Trophoblast cell (in vitro differentiated cells and primary cell): ENCODE measurements around the gene AFG3L2.

Experiments
- DNase-seq, 2 donors: peaks; one replicate each; pipeline ENCODE4 v3.0.0-alpha.2; 2016
- H2AFZ ChIP-seq: 2 replicates; pipeline ENCODE4 v1.6.1; 2013; ENCODE audit warnings: low read length, moderate library complexity, mild to moderate bottlenecking; ENCODE audit not compliant: insufficient read depth, poor library complexity
- H2AK5ac ChIP-seq: 2 replicates; pipeline ENCODE4 v1.6.1; 2013; ENCODE audit warnings: mild to moderate bottlenecking, low read length
- H2BK120ac ChIP-seq: 2 replicates; pipeline ENCODE4 v1.6.1; 2013; ENCODE audit warnings: low read length, mild to moderate bottlenecking, moderate library complexity; ENCODE audit not compliant: insufficient read depth, poor library complexity
- H2BK12ac ChIP-seq: 2 replicates; pipeline ENCODE4 v1.6.1; 2013; ENCODE audit warnings: mild to moderate bottlenecking, low read length, moderate library complexity
- H2BK5ac ChIP-seq: 2 replicates; pipeline ENCODE4 v1.6.1; 2013; ENCODE audit warnings: low read length, low read depth, moderate library complexity, mild to moderate bottlenecking; ENCODE audit not compliant: poor library complexity
- H3K14ac ChIP-seq: 2 replicates; pipeline ENCODE4 v1.6.1; 2013; ENCODE audit warnings: mild to moderate bottlenecking, low read length
- H3K18ac ChIP-seq: 2 replicates; pipeline ENCODE4 v1.6.1; 2013; ENCODE audit warnings: mild to moderate bottlenecking, low read length
- H3K23ac ChIP-seq: 2 replicates; pipeline ENCODE4 v1.6.1; 2013; ENCODE audit warnings: low read length
- H3K27ac ChIP-seq: 2 replicates; pipeline ENCODE4 v1.5.1; 2013; ENCODE audit warnings: low read depth, mild to moderate bottlenecking, inconsistent platforms, low read length, moderate library complexity
- H3K27me3 ChIP-seq: 2 replicates; pipeline ENCODE4 v1.6.1; 2013; ENCODE audit warnings: inconsistent platforms, mild to moderate bottlenecking, low read length, moderate library complexity; ENCODE audit not compliant: insufficient read depth
- H3K36me3 ChIP-seq, 2 experiments: 1 replicate in 1 of 2; 2 replicates in 1 of 2; pipeline ENCODE4 v1.6.1; 2013; ENCODE audit warnings: low read length in 2 of 2, mild to moderate bottlenecking in 2 of 2, moderate library complexity in 1 of 2; ENCODE audit not compliant: insufficient read depth in 2 of 2, control insufficient read depth in 1 of 2
- H3K4ac ChIP-seq: 2 replicates; pipeline ENCODE4 v1.6.1; 2013; ENCODE audit warnings: low read depth, mild to moderate bottlenecking, low read length, moderate library complexity
- H3K4me1 ChIP-seq, 2 experiments: 1 replicate in 1 of 2; 2 replicates in 1 of 2; pipeline ENCODE4 v1.6.1; 2013; ENCODE audit warnings: low read length in 2 of 2, mild to moderate bottlenecking in 2 of 2, moderate library complexity in 1 of 2; ENCODE audit not compliant: insufficient read depth in 2 of 2, control insufficient read depth in 1 of 2
- H3K4me2 ChIP-seq: 2 replicates; pipeline ENCODE4 v1.6.1; 2013; ENCODE audit warnings: inconsistent platforms, mild to moderate bottlenecking, low read length, moderate library complexity
- H3K4me3 ChIP-seq: 2 replicates; pipeline ENCODE4 v1.5.1; 2013; ENCODE audit warnings: mild to moderate bottlenecking, low read depth, low read length, inconsistent platforms
- H3K79me1 ChIP-seq: one replicate; pipeline ENCODE4 v1.6.1; 2013; ENCODE audit warnings: low read length
- H3K79me2 ChIP-seq: 2 replicates; pipeline ENCODE4 v1.6.1; 2013; ENCODE audit warnings: low read length, mild to moderate bottlenecking; ENCODE audit not compliant: control insufficient read depth, insufficient read depth, poor library complexity
- H3K9ac ChIP-seq: 2 replicates; pipeline ENCODE4 v1.6.1; 2013; ENCODE audit warnings: mild to moderate bottlenecking, low read length
- H3K9me3 ChIP-seq: 2 replicates; pipeline ENCODE4 v1.6.1; 2013; ENCODE audit warnings: low read depth, mild to moderate bottlenecking, control low read depth, inconsistent platforms, low read length; ENCODE audit not compliant: insufficient read depth
- H4K12ac ChIP-seq: 2 replicates; pipeline ENCODE4 v1.6.1; 2013; ENCODE audit warnings: low read depth, mild to moderate bottlenecking, low read length, moderate library complexity
- H4K8ac ChIP-seq: 2 replicates; pipeline ENCODE4 v1.6.1; 2013; ENCODE audit warnings: low read depth, mild to moderate bottlenecking, low read length, moderate library complexity
- H4K91ac ChIP-seq: one replicate; pipeline ENCODE4 v1.6.1; 2013; ENCODE audit warnings: low read depth, mild to moderate bottlenecking, low read length, moderate library complexity
- WGBS: extraction: QIAGEN DNeasy Blood & Tissue Kit; methylation state at CpG from one replicate; pipeline ENCODE4 v1.1.7; 2013; ENCODE audit warnings: missing lambda C conversion rate; ENCODE audit not compliant: insufficient read length, insufficient coverage; ENCODE audit errors: extremely low coverage; 5-methylcytosine and 5-hydroxymethylcytosine counted together

The AFG3L2 gene

GRCh38 chr18:12315911-12316310 is 61.1 kb downstream of the AFG3L2 start:
- Histone ChIP-seq H4K91ac (no peak overlapping the region), H3K36me3 (peaks cover 37 to 53% of the 10 kb centered on the region in 2 experiments)

DNA sequence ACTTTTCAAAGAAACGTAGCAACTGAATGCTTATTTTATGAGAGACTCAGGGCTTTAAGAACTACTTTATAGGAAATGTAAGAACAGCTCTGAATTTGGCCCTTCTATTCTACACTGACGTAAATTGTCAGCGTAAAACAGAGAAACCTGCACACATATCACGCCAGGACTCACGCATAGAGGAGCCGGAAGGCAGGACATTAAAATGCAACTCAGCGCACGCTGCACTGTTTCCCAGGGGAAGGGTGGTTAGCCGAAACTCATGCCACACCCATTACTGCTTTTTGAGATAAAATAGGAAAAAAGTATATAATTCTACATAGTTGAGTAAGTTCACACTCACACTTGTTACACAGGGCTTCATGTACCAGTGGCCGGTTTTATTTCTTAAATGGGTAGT is 61.5 kb downstream of the AFG3L2 start:
- Histone ChIP-seq H3K9ac (no peak overlapping the region), H2AK5ac (no peak overlapping the region), H3K23ac (no peak overlapping the region), H4K91ac (no peak overlapping the region), H3K36me3 (peaks cover 39 to 54% of the 10 kb centered on the region in 2 experiments), H3K4ac (no peak overlapping the region), H3K14ac (no peak overlapping the region), H3K27me3 (no peaks in the 10 kb centered on the region), H2BK12ac (no peak overlapping the region), H3K4me3 (no peak overlapping the region), H3K27ac (no peak overlapping the region), H3K9me3 (no peaks in the 10 kb centered on the region), H3K4me2 (no peak overlapping the region), H2BK120ac (no peak overlapping the region), H4K8ac (no peak overlapping the region), H3K79me2 (no peaks in the 10 kb centered on the region), H4K12ac (no peak overlapping the region), H2AFZ (no peak overlapping the region), H2BK5ac (no peak overlapping the region), H3K79me1 (no peaks in the 10 kb centered on the region), H3K18ac (no peak overlapping the region), H3K4me1 (peaks cover 2 to 3% of the 10 kb centered on the region in 2 experiments)
- no CpG with 5 or more reads among the region's 10 CpGs for WGBS
- DNase-seq = no peak

More at GRCh38 chr18:12315911-12316310, 61.1 kb downstream of the AFG3L2 start:
- H3K79me2 ChIP-seq = no peaks in the 10 kb centered on the region
- H3K4me3 ChIP-seq = no peak overlapping the region
- no peaks in the 10 kb centered on the region for H3K27me3 ChIP-seq
- no peak overlapping the region for H3K23ac ChIP-seq
- no peak overlapping the region for H3K27ac ChIP-seq
- no CpG with 5 or more reads among the region's 5 CpGs for WGBS
- no peak overlapping the region for H2BK12ac ChIP-seq
- H4K12ac ChIP-seq = no peak overlapping the region
- H2AFZ ChIP-seq = no peak overlapping the region
- no peak overlapping the region for H3K9ac ChIP-seq
- H3K18ac ChIP-seq = no peak overlapping the region
- no peak overlapping the region for H2BK120ac ChIP-seq
- H2BK5ac ChIP-seq = no peak overlapping the region
- no peaks in the 10 kb centered on the region for H3K79me1 ChIP-seq
- no peak overlapping the region for H2AK5ac ChIP-seq
- no peaks in the 10 kb centered on the region for H3K9me3 ChIP-seq
- H3K4me2 ChIP-seq = no peak overlapping the region
- no peak for DNase-seq
- no peak overlapping the region for H4K8ac ChIP-seq
- H3K4ac ChIP-seq = no peak overlapping the region
- no peaks in the 10 kb centered on the region for H3K4me1 ChIP-seq
- H3K14ac ChIP-seq = no peak overlapping the region

- no CpG with 5 or more reads among the region's 1 CpG for WGBS
- no peak overlapping the region for H2BK12ac ChIP-seq
- H3K4me2 ChIP-seq = no peak overlapping the region
- no peak overlapping the region for H3K9ac ChIP-seq
- H3K79me2 ChIP-seq = peaks cover under 1% of the 10 kb centered on the region
- no peaks in the 10 kb centered on the region for H3K9me3 ChIP-seq
- H2AK5ac ChIP-seq = no peak overlapping the region
- H4K91ac ChIP-seq = no peak overlapping the region
- no peak overlapping the region for H3K23ac ChIP-seq
- H3K14ac ChIP-seq = no peak overlapping the region
- H3K36me3 ChIP-seq = peaks cover 41 to 55% of the 10 kb centered on the region in 2 experiments
- peaks cover 1% of the 10 kb centered on the region for H3K79me1 ChIP-seq
- no peak overlapping the region for H3K4me3 ChIP-seq
- H3K27ac ChIP-seq = no peak overlapping the region
- no peak overlapping the region for H3K18ac ChIP-seq
- no peak overlapping the region for H4K12ac ChIP-seq
- H2AFZ ChIP-seq = no peak overlapping the region
- H3K4ac ChIP-seq = no peak overlapping the region
- H3K27me3 ChIP-seq = no peaks in the 10 kb centered on the region
- H2BK5ac ChIP-seq = no peak overlapping the region
- H2BK120ac ChIP-seq = no peak overlapping the region
- H3K4me1 ChIP-seq = peaks cover 3 to 7% of the 10 kb centered on the region in 2 experiments
- H4K8ac ChIP-seq = no peak overlapping the region
- no peak for DNase-seq
These were observed 62.3 kb downstream of the AFG3L2 start for GRCh38 chr18:12314591-12315305.

- Histone ChIP-seq H3K79me1 (peaks cover 7% of the 10 kb centered on the region), H3K14ac (no peak overlapping the region), H2BK12ac (no peak overlapping the region), H3K27me3 (no peaks in the 10 kb centered on the region), H3K23ac (no peak overlapping the region), H2AFZ (no peak overlapping the region), H3K4me1 (peaks cover 6 to 12% of the 10 kb centered on the region in 2 experiments), H3K27ac (no peak overlapping the region), H3K4me2 (no peak overlapping the region), H3K4me3 (no peak overlapping the region), H3K79me2 (peaks cover 7% of the 10 kb centered on the region), H4K8ac (no peak overlapping the region), H3K9me3 (no peaks in the 10 kb centered on the region), H3K36me3 (peaks cover 41 to 49% of the 10 kb centered on the region in 2 experiments), H3K18ac (no peak overlapping the region), H3K4ac (no peak overlapping the region), H4K91ac (no peak overlapping the region), H4K12ac (no peak overlapping the region), H3K9ac (no peak overlapping the region), H2BK120ac (no peak overlapping the region), H2BK5ac (no peak overlapping the region), H2AK5ac (no peak overlapping the region)
- DNase-seq = no peak
- WGBS = no CpG with 5 or more reads among the region's 5 CpGs
These were observed 63.3 kb downstream of the AFG3L2 start for GRCh38 chr18:12313530-12314245.
